MM.1S (cell line): ENCODE results near the gene ZFAND6.
"Not testable (repeated sequence)": the region's sequence is repeated elsewhere in the genome, so short reads cannot be mapped to it uniquely, and the experiment has no call there.

Experiments
- DNase-seq: peaks from one replicate; pipeline ENCODE4 v3.0.0-alpha.2; 2015
- H2AFZ ChIP-seq: fragments of 300-600 bp; sonication (generic); 2 replicates; pipeline ENCODE4 v1.6.0; 2016; ENCODE audit warnings: antibody characterized with exemption, low read length
- H3F3A ChIP-seq: fragments of 300-600 bp; sonication (generic); 2 replicates; pipeline ENCODE4 v1.6.1; 2016; ENCODE audit warnings: mild to moderate bottlenecking, antibody characterized with exemption, low read length, moderate library complexity, mixed read lengths; ENCODE audit not compliant: insufficient read depth
- H3K27ac ChIP-seq: fragments of 300-600 bp; sonication (generic); 2 replicates; pipeline ENCODE4 v1.5.1; 2016; ENCODE audit warnings: mild to moderate bottlenecking, low read length
- H3K27me3 ChIP-seq: fragments of 300-600 bp; sonication (generic); replicated peaks from 2 replicates; pipeline ENCODE4 v1.6.0; 2016; ENCODE audit warnings: low read length; ENCODE audit not compliant: insufficient read depth
- H3K36me3 ChIP-seq: fragments of 300-600 bp; sonication (generic); replicated peaks from 2 replicates; pipeline ENCODE4 v1.6.1; 2016; ENCODE audit warnings: mild to moderate bottlenecking, low read length, mixed read lengths; ENCODE audit not compliant: insufficient read depth
- H3K4me1 ChIP-seq: fragments of 300-600 bp; sonication (generic); 2 replicates; pipeline ENCODE4 v1.6.1; 2016; ENCODE audit warnings: low read length, mixed read lengths
- H3K4me2 ChIP-seq: fragments of 300-600 bp; sonication (generic); 2 replicates; pipeline ENCODE4 v1.6.0; 2016; ENCODE audit warnings: low read depth, low read length
- H3K4me3 ChIP-seq: fragments of 300-600 bp; sonication (generic); 2 replicates; pipeline ENCODE4 v1.5.1; 2016; ENCODE audit warnings: low read length, mixed read lengths
- H3K79me2 ChIP-seq: fragments of 300-600 bp; sonication (generic); 2 replicates; pipeline ENCODE4 v1.6.1; 2016; ENCODE audit warnings: mixed run types, low read length, mixed read lengths
- H3K9ac ChIP-seq: fragments of 300-600 bp; sonication (generic); 2 replicates; pipeline ENCODE4 v1.6.1; 2016; ENCODE audit warnings: low read length, mixed read lengths
- H3K9me2 ChIP-seq: fragments of 300-600 bp; sonication (generic); replicated peaks from 2 replicates; pipeline ENCODE4 v1.6.1; 2016; ENCODE audit warnings: mild to moderate bottlenecking, low read length, mixed read lengths; ENCODE audit not compliant: insufficient read depth
- H3K9me3 ChIP-seq: fragments of 300-600 bp; sonication (generic); replicated peaks from 2 replicates; pipeline ENCODE4 v1.6.1; 2016; ENCODE audit warnings: mild to moderate bottlenecking, low read length, mixed read lengths; ENCODE audit not compliant: insufficient read depth
- H4K20me1 ChIP-seq: fragments of 300-600 bp; sonication (generic); 2 replicates; pipeline ENCODE4 v1.6.1; 2016; ENCODE audit warnings: mild to moderate bottlenecking, low read length, moderate library complexity, mixed read lengths; ENCODE audit not compliant: insufficient read depth
- EZH2 ChIP-seq: fragments of 300-600 bp; sonication (generic); optimal IDR thresholded peaks from 2 replicates; pipeline ENCODE3; 2017; ENCODE audit warnings: low read depth, mild to moderate bottlenecking, antibody characterized with exemption, low read length, mixed read lengths
- EZH2phosphoT487 ChIP-seq: fragments of 300-600 bp; sonication (generic); IDR thresholded peaks from 2 replicates; pipeline ENCODE4 v1.6.1; 2018; ENCODE audit warnings: antibody characterized with exemption, low read length
- TF ChIP-seq, protein P1 (sequence below): fragments of 300-600 bp; sonication (generic); IDR thresholded peaks from 2 replicates; pipeline ENCODE4 v1.5.1; 2016; ENCODE audit warnings: antibody characterized with exemption, low read length, mixed read lengths

ZFAND6 gene

DNA sequence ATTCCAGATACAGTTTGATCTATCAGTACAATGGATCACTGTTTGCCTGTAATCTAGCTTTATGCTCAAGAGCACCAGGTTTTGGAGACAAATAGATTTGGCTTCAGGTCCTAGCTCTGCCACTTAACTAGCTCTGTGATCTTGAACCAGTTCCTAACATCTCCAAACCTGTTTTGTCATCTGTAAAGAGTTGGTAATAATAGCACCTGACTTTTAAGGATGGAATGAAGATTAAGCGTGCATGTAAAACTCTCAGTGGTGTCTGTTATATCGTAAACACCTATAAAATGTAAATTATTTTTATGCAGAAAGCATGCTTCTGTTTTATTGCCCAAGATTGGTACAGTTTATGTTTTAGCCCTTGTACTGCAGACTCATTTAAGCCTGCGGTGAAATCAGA is 36.5 kb downstream of the ZFAND6 start:
- no peak overlapping the region for H3K4me3 ChIP-seq
- H3K4me2 ChIP-seq, result no peak overlapping the region
- H4K20me1 ChIP-seq, result no peaks in the 10 kb centered on the region
- H3K27ac ChIP-seq, result no peak overlapping the region
- no peak overlapping the region for H2AFZ ChIP-seq
- DNase-seq, result no peak
- TF ChIP-seq EZH2phosphoT487 (no peak), EZH2 (no peak)
- TF ChIP-seq, protein P1, sequence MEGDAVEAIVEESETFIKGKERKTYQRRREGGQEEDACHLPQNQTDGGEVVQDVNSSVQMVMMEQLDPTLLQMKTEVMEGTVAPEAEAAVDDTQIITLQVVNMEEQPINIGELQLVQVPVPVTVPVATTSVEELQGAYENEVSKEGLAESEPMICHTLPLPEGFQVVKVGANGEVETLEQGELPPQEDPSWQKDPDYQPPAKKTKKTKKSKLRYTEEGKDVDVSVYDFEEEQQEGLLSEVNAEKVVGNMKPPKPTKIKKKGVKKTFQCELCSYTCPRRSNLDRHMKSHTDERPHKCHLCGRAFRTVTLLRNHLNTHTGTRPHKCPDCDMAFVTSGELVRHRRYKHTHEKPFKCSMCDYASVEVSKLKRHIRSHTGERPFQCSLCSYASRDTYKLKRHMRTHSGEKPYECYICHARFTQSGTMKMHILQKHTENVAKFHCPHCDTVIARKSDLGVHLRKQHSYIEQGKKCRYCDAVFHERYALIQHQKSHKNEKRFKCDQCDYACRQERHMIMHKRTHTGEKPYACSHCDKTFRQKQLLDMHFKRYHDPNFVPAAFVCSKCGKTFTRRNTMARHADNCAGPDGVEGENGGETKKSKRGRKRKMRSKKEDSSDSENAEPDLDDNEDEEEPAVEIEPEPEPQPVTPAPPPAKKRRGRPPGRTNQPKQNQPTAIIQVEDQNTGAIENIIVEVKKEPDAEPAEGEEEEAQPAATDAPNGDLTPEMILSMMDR, result no peak
- peaks cover 8% of the 10 kb centered on the region; the same call in 1 of the 2 replicates for H3K4me1 ChIP-seq
- no peaks in the 10 kb centered on the region for H3K27me3 ChIP-seq
- H3K9me2 ChIP-seq, result no peaks in the 10 kb centered on the region
- no peak overlapping the region for H3K9ac ChIP-seq
- H3K9me3 ChIP-seq, result no peaks in the 10 kb centered on the region
- no peaks in the 10 kb centered on the region for H3F3A ChIP-seq
- no peaks in the 10 kb centered on the region for H3K36me3 ChIP-seq
- peaks cover 69% of the 10 kb centered on the region for H3K79me2 ChIP-seq

DNA sequence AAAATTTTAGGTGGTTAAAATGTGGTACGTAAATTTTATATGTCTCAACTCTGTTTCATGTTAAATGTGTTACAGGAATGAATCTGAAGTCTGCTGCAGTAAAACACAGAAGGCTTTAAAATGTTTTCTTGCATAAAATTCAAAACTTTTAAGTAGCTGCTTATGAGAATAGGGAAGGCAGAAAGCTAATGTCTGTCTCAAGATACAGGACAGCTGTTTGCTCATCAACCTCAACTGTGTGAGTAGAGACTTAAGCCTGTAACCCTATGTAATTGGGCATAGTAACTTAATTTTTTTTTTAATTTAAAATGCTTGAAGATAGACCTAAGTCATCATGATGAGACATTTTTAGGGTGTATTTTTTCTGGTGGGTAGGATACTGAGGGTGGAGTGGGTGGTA is 38.9 kb downstream of the ZFAND6 start:
- Histone ChIP-seq H3F3A (no peaks in the 10 kb centered on the region), H3K9me2 (no peaks in the 10 kb centered on the region), H3K9me3 (no peaks in the 10 kb centered on the region), H3K4me1 (peaks cover 8% of the 10 kb centered on the region; the same call in 1 of the 2 replicates), H3K36me3 (no peaks in the 10 kb centered on the region), H3K27ac (no peak overlapping the region), H3K79me2 (peaks cover 65% of the 10 kb centered on the region), H2AFZ (no peak overlapping the region), H4K20me1 (no peaks in the 10 kb centered on the region), H3K4me2 (no peak overlapping the region), H3K9ac (no peak overlapping the region), H3K27me3 (no peaks in the 10 kb centered on the region), H3K4me3 (no peak overlapping the region)
- TF ChIP-seq EZH2, result no peak
- TF ChIP-seq, protein P1, result no peak
- TF ChIP-seq EZH2phosphoT487, result no peak
- DNase-seq, result no peak

DNA sequence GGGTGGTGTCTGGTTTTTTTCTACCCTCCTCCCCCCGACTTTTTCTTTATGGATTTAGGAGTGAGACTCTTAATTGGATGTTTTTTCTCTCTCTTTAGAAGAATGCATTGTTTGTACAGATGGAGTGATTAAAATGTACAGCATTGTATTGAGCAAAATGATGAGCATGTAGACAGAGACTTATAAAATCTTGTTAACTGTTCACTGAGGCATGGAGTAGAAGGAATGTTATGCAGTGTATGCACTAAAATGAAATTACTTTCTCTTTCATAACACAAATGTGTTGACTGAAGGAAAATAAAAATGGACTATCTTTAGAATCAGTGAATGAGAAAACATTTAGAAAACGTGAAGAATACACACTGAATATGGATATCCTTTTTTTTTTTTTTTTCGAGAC is 39.8 kb downstream of the ZFAND6 start:
- DNase-seq, result peak; percentile 12
- H3K27ac ChIP-seq, result no peak overlapping the region
- no peaks in the 10 kb centered on the region for H4K20me1 ChIP-seq
- H3K4me2 ChIP-seq, result no peak overlapping the region
- no peak overlapping the region for H3K9ac ChIP-seq
- no peaks in the 10 kb centered on the region for H3K36me3 ChIP-seq
- no peaks in the 10 kb centered on the region for H3F3A ChIP-seq
- no peaks in the 10 kb centered on the region for H3K9me2 ChIP-seq
- no peaks in the 10 kb centered on the region for H3K9me3 ChIP-seq
- H2AFZ ChIP-seq, result no peak overlapping the region
- H3K4me1 ChIP-seq, result peaks cover 8% of the 10 kb centered on the region; the same call in 1 of the 2 replicates
- peaks cover 60% of the 10 kb centered on the region for H3K79me2 ChIP-seq
- H3K27me3 ChIP-seq, result no peaks in the 10 kb centered on the region
- TF ChIP-seq, protein P1, result no peak
- TF ChIP-seq EZH2phosphoT487 (no peak), EZH2 (no peak)
- no peak overlapping the region for H3K4me3 ChIP-seq

DNA sequence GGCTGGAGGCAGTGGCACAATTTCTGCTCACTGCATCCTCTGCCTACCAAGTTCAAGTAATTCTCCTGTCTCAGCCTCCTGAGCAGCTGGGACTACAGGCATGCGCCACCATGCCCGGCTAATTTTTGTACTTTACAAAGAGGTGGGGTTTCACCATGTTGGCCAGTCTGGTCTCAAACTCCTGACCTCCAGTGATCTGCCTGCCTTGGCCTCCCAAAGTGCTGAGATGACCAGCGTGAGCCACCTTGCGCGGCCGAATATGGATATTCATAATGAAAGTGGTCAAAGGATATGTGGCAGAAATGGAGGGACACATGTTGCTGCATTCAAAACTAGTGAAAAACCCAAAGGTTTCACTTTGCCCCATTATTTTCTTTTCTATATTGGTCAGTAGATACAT is 40.2 kb downstream of the ZFAND6 start:
- not testable (repeated sequence) for H3K27ac ChIP-seq, H3F3A ChIP-seq, DNase-seq, H3K9ac ChIP-seq, H3K4me3 ChIP-seq, H2AFZ ChIP-seq, H3K9me3 ChIP-seq, H3K4me2 ChIP-seq, H3K36me3 ChIP-seq, H3K27me3 ChIP-seq, H3K9me2 ChIP-seq, H4K20me1 ChIP-seq, H3K4me1 ChIP-seq
- peaks cover 58% of the 10 kb centered on the region for H3K79me2 ChIP-seq
